IMR-90 (cell line): ENCODE measurements around the gene KRTAP5-5. TPM values are rescaled to one million over a fixed set of nuclear protein-coding genes. Genes with fewer than 3 reads are reported as not detected.
A peak's percentile ranks its signal among the peaks of the same experiment; 100 is the strongest.

Experiments used
- ATAC-seq: fragments of 200-7000 bp; cut with Tn5 transposase; 2 replicates; pipeline ENCODE4 v1.9.1; 2020; ENCODE audit warnings: low read depth, mild to moderate bottlenecking, moderate library complexity
- BruUV-seq: library from RNA; stranded (reverse); fragments of 400-500 nt; replicated peaks from 2 replicates; lab custom pipeline; 2021; lab: Mats Ljungman, UMichigan
- CTCF ChIA-PET: fragments of 300-600 bp; formaldehyde crosslinking; extraction: SDS; loops from one replicate; lab custom pipeline; 2021; ENCODE audit warnings: antibody characterized with exemption; lab: Yijun Ruan, JAX
- POLR2A ChIA-PET: fragments of 300-600 bp; sonication (Branson Sonifier 250); formaldehyde crosslinking; loops from one replicate; lab custom pipeline; 2022; ENCODE audit warnings: antibody characterized with exemption; ENCODE audit not compliant: unreplicated experiment; lab: Charles Lee
- DNase-seq: peaks from one replicate; pipeline ENCODE4 v3.0.0; 2013
- H2AFZ ChIP-seq: replicated peaks from 2 replicates; pipeline ENCODE3; 2013; ENCODE audit warnings: low read length, mild to moderate bottlenecking; ENCODE audit not compliant: poor library complexity
- H2AK5ac ChIP-seq: 2 replicates; pipeline ENCODE4 v1.6.1; 2013; ENCODE audit warnings: low read depth, low read length, inconsistent platforms
- H2AK9ac ChIP-seq: replicated peaks from 2 replicates; pipeline ENCODE3; 2013; ENCODE audit warnings: mild to moderate bottlenecking, low read depth, low read length, moderate library complexity; ENCODE audit not compliant: poor library complexity
- H2BK120ac ChIP-seq: 2 replicates; pipeline ENCODE4 v1.6.1; 2013; ENCODE audit warnings: low read depth, low read length, inconsistent platforms
- H2BK15ac ChIP-seq: 3 replicates; pipeline ENCODE4 v1.6.1; 2013; ENCODE audit warnings: low read depth, low read length, inconsistent platforms
- H2BK20ac ChIP-seq: 2 replicates; pipeline ENCODE4 v1.6.1; 2013; ENCODE audit warnings: low read depth, mild to moderate bottlenecking, inconsistent platforms, low read length, moderate library complexity
- H2BK5ac ChIP-seq: 2 replicates; pipeline ENCODE4 v1.6.1; 2013; ENCODE audit warnings: mild to moderate bottlenecking, low read depth, low read length, inconsistent platforms; ENCODE audit not compliant: poor library complexity, severe bottlenecking
- H3K14ac ChIP-seq: replicated peaks from 2 replicates; pipeline ENCODE4 v1.6.1; 2013; ENCODE audit warnings: low read depth, low read length, inconsistent platforms
- H3K18ac ChIP-seq: 2 replicates; pipeline ENCODE4 v1.6.1; 2013; ENCODE audit warnings: low read depth, low read length, control low read depth
- H3K23ac ChIP-seq: 2 replicates; pipeline ENCODE4 v1.6.1; 2013; ENCODE audit warnings: low read depth, low read length, inconsistent platforms
- H3K27ac ChIP-seq: 2 replicates; pipeline ENCODE4 v1.5.1; 2013; ENCODE audit warnings: mild to moderate bottlenecking, control low read depth, low read length; ENCODE audit not compliant: insufficient read depth
- H3K27me3 ChIP-seq: 2 replicates; pipeline ENCODE4 v1.6.1; 2013; ENCODE audit warnings: low read length; ENCODE audit not compliant: control insufficient read depth, insufficient read depth
- H3K36me3 ChIP-seq: 2 replicates; pipeline ENCODE4 v1.6.1; 2013; ENCODE audit warnings: low read length, mixed read lengths; ENCODE audit not compliant: control insufficient read depth, insufficient read depth
- H3K4ac ChIP-seq: 2 replicates; pipeline ENCODE4 v1.6.1; 2013; ENCODE audit warnings: low read depth, low read length, inconsistent platforms
- H3K4me1 ChIP-seq: 2 replicates; pipeline ENCODE4 v1.6.1; 2013; ENCODE audit warnings: low read length, mixed read lengths; ENCODE audit not compliant: control insufficient read depth, insufficient read depth
- H3K4me2 ChIP-seq: 2 replicates; pipeline ENCODE4 v1.6.1; 2013; ENCODE audit warnings: low read depth, mild to moderate bottlenecking, control low read depth, low read length, moderate library complexity
- H3K4me3 ChIP-seq: 2 replicates; pipeline ENCODE4 v1.5.1; 2013; ENCODE audit warnings: low read depth, mild to moderate bottlenecking, control low read depth, low read length, moderate library complexity; ENCODE audit not compliant: insufficient read depth
- H3K56ac ChIP-seq: 2 replicates; pipeline ENCODE4 v1.6.1; 2013; ENCODE audit warnings: low read length, inconsistent platforms; ENCODE audit not compliant: insufficient read depth; ENCODE audit errors: extremely low read depth
- H3K79me1 ChIP-seq, 2 experiments: 2 replicates each; pipeline ENCODE4 v1.6.1; 2013; ENCODE audit warnings: low read length in 2 of 2, inconsistent platforms in 1 of 2, low read depth in 1 of 2
- H3K9ac ChIP-seq: 2 replicates; pipeline ENCODE4 v1.6.1; 2013; ENCODE audit warnings: low read depth, low read length, control low read depth
- H3K9me1 ChIP-seq: 2 replicates; pipeline ENCODE4 v1.6.1; 2013; ENCODE audit warnings: low read length, inconsistent platforms; ENCODE audit not compliant: insufficient read depth
- H3K9me3 ChIP-seq: 2 replicates; pipeline ENCODE4 v1.6.1; 2013; ENCODE audit warnings: low read length; ENCODE audit not compliant: control insufficient read depth, insufficient read depth
- H4K20me1 ChIP-seq: 2 replicates; pipeline ENCODE4 v1.6.1; 2013; ENCODE audit warnings: low read length, inconsistent platforms; ENCODE audit not compliant: insufficient read depth
- H4K5ac ChIP-seq: 2 replicates; pipeline ENCODE4 v1.6.1; 2013; ENCODE audit warnings: mild to moderate bottlenecking, low read depth, low read length, control low read depth
- H4K8ac ChIP-seq, 2 experiments: 2 replicates each; pipeline ENCODE4 v1.6.1; 2013; ENCODE audit warnings: low read depth in 2 of 2, low read length in 2 of 2, control low read depth in 1 of 2, inconsistent platforms in 1 of 2
- H4K91ac ChIP-seq: 2 replicates; pipeline ENCODE4 v1.6.1; 2013; ENCODE audit warnings: low read depth, low read length, inconsistent platforms; ENCODE audit not compliant: insufficient read depth
- BHLHE40 ChIP-seq: fragments of 150-350 bp; IDR thresholded peaks from 2 replicates; pipeline ENCODE4 v1.6.1; 2016; ENCODE audit warnings: mild to moderate bottlenecking, low read depth, low read length
- FOS ChIP-seq: fragments of 150-350 bp; IDR thresholded peaks from 2 replicates; pipeline ENCODE4 v1.6.1; 2016; ENCODE audit warnings: low read depth, low read length
- MAFK ChIP-seq: IDR thresholded peaks from 2 replicates; pipeline ENCODE4 v1.6.1; 2012; ENCODE audit warnings: low read depth, low read length, improper control_type of control experiment
- NFE2L2 ChIP-seq: fragments of 150-350 bp; IDR thresholded peaks from 2 replicates; pipeline ENCODE4 v1.6.1; 2016; ENCODE audit warnings: low read depth, mild to moderate bottlenecking, low read length
- RCOR1 ChIP-seq: IDR thresholded peaks from 2 replicates; pipeline ENCODE4 v1.6.1; 2012; ENCODE audit warnings: mild to moderate bottlenecking, low read length, improper control_type of control experiment; ENCODE audit not compliant: insufficient replicate concordance
- RFX5 ChIP-seq: IDR thresholded peaks from 2 replicates; pipeline ENCODE4 v1.8.0; 2012; ENCODE audit warnings: low read depth, mild to moderate bottlenecking, low read length, moderate library complexity
- WGBS, 2 experiments: methylation state at CpG; one replicate each; pipeline versions ENCODE4 v1.1.5 to v1.1.7; 2013; ENCODE audit warnings: missing lambda C conversion rate in 2 of 2; ENCODE audit not compliant: insufficient read length in 1 of 2; ENCODE audit errors: extremely low coverage in 2 of 2; 5-methylcytosine and 5-hydroxymethylcytosine counted together
- dilution Hi-C: fragments of 300-500 bp; cut with HindIII; formaldehyde crosslinking; loops from one replicate; pipeline ENCODE4 v1.14.3; 2018; ENCODE audit warnings: low sequenced_read_pairs; ENCODE audit not compliant: unreplicated experiment
- in situ Hi-C: fragments of 300-500 bp; cut with MboI; formaldehyde crosslinking; loops from 3 replicates; pipeline ENCODE4 v1.14.3; 2019; ENCODE audit warnings: low sequenced_read_pairs, inconsistent platforms, mixed read lengths
- intact Hi-C: fragments of 100-400 bp; cut with micrococcal nuclease; formaldehyde crosslinking; loops from 2 replicates; pipeline ENCODE4 v1.10.0; 2022
- polyA plus RNA-seq, 3 experiments: library from polyadenylated mRNA; depleted of rRNA; stranded (reverse); fragments of >200 nt; gene quantifications; 2 replicates each; pipeline ENCODE4 v1.2.3, GENCODE V29; 2012; ENCODE audit warnings: low replicate concordance in 1 of 3
- total RNA-seq: library from RNA; depleted of rRNA; stranded (reverse); fragments of >200 nt; gene quantifications from 2 replicates; pipeline ENCODE4 v1.2.3, GENCODE V29; 2012
- TF ChIP-seq, protein P1 (sequence below): conservative IDR thresholded peaks from 2 replicates; pipeline ENCODE4 v1.5.1; 2012; ENCODE audit warnings: mild to moderate bottlenecking, low read depth, low read length, improper control_type of control experiment
- TF ChIP-seq, protein P2 (sequence below): fragments of 150-350 bp; IDR thresholded peaks from 2 replicates; pipeline ENCODE4 v1.6.1; 2016; ENCODE audit warnings: low read depth, mild to moderate bottlenecking, low read length, moderate library complexity, borderline replicate concordance

KRTAP5-5 gene
- total and polyA plus RNA-seq, 2 of the 4 experiments (the other 2 are of a cell fraction), result not detected

DNA sequence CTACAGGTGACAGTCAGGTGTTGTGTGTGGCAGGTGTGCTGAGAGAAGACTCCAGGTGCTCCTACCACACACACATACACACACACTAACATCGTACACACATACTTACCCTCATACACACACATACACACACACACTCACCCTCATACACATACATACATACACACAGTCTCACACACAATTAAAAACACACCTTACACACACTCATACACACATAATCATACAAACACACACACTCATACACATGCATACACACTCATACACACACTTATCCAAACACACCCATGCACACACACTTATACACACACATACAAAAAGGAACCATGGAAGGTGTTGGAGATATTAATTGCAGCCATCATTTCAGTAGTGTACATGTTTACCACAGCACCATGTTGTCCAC lies 25.9 kb upstream of the KRTAP5-5 start:
- 67% methylated on average over 1 of the region's 1 CpG; no CpG with 5 or more reads in 1 of the 2 experiments for WGBS, 2 experiments
- ChIA-PET CTCF (no interaction called here), POLR2A (no interaction called here)
- Histone ChIP-seq H2AFZ (no peak overlapping the region), H3K9me1 (no peaks in the 10 kb centered on the region), H3K27me3 (peaks cover 56% of the 10 kb centered on the region), H4K5ac (no peak overlapping the region), H3K14ac (no peak overlapping the region), H3K4me2 (no peak overlapping the region), H3K56ac (no peak overlapping the region), H2BK5ac (peak overlapping the region; percentile 26), H3K4me3 (no peak overlapping the region), H3K27ac (no peak overlapping the region), H3K23ac (no peak overlapping the region), H3K4ac (no peak overlapping the region), H4K8ac (no peak overlapping the region), H3K36me3 (no peaks in the 10 kb centered on the region), H3K4me1 (no peaks in the 10 kb centered on the region), H3K18ac (no peak overlapping the region), H4K20me1 (no peaks in the 10 kb centered on the region), H2BK120ac (no peak overlapping the region), H2BK20ac (no peak overlapping the region), H3K9ac (no peak overlapping the region), H3K79me1 (no peaks in the 10 kb centered on the region), H2BK15ac (no peak overlapping the region), H3K9me3 (no peaks in the 10 kb centered on the region), H2AK5ac (no peak overlapping the region), H4K91ac (no peak overlapping the region), H2AK9ac (no peak overlapping the region)
- BruUV-seq, result no TSS peak
- in situ Hi-C loops (no loop called here), intact Hi-C loops (no loop called here), dilution Hi-C loops (no loop called here)
- TF ChIP-seq NFE2L2, result no peak
- TF ChIP-seq MAFK, result no peak
- TF ChIP-seq BHLHE40, result no peak
- TF ChIP-seq FOS, result no peak
- TF ChIP-seq, protein P1, sequence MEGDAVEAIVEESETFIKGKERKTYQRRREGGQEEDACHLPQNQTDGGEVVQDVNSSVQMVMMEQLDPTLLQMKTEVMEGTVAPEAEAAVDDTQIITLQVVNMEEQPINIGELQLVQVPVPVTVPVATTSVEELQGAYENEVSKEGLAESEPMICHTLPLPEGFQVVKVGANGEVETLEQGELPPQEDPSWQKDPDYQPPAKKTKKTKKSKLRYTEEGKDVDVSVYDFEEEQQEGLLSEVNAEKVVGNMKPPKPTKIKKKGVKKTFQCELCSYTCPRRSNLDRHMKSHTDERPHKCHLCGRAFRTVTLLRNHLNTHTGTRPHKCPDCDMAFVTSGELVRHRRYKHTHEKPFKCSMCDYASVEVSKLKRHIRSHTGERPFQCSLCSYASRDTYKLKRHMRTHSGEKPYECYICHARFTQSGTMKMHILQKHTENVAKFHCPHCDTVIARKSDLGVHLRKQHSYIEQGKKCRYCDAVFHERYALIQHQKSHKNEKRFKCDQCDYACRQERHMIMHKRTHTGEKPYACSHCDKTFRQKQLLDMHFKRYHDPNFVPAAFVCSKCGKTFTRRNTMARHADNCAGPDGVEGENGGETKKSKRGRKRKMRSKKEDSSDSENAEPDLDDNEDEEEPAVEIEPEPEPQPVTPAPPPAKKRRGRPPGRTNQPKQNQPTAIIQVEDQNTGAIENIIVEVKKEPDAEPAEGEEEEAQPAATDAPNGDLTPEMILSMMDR, result no peak
- TF ChIP-seq RFX5, result no peak
- no peak for TF ChIP-seq RCOR1
- TF ChIP-seq, protein P2, sequence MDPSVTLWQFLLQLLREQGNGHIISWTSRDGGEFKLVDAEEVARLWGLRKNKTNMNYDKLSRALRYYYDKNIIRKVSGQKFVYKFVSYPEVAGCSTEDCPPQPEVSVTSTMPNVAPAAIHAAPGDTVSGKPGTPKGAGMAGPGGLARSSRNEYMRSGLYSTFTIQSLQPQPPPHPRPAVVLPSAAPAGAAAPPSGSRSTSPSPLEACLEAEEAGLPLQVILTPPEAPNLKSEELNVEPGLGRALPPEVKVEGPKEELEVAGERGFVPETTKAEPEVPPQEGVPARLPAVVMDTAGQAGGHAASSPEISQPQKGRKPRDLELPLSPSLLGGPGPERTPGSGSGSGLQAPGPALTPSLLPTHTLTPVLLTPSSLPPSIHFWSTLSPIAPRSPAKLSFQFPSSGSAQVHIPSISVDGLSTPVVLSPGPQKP, result no peak
- DNase-seq (no peak), ATAC-seq (no peak)
